DMS153 treated with DMSO at 0.1 percent for 48 hours (cell line): ENCODE data around the gene QKI.
"Not testable (repeated sequence)": the region's sequence is repeated elsewhere in the genome, so short reads cannot be mapped to it uniquely, and the experiment has no call there.

ENCODE experiments used
- DNase-seq: peaks from one replicate; lab custom pipeline; 2025; ENCODE audit not compliant: unreplicated experiment; lab: John Stamatoyannopoulos, UW

The QKI gene

GRCh38 chr6:163476946-163477345 is 62.4 kb downstream of the QKI start:
- DNase-seq: not testable (repeated sequence)

DNA sequence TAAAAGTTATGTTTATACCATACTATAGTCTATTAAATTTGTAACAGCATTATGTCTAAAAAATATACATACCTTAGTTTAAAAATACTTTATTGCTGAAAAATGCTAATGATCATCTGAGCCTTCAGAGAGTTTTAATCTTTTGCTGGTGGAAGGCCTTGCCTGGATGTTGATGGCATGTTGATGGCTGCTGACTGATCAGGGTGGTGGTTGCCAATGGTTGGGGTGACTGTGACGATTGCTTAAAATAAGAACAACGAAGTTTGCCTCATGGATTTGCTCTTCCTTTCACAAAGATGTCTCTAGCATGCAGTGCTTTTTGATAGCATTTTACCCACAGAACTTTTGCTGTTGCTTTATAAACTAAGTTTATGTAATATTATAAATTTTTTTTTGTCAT is 68.6 kb downstream of the QKI start:
- DNase-seq: no peak

- DNase-seq: no peak
Observed at GRCh38 chr6:163485388-163485851, 70.9 kb downstream of the QKI start.

- DNase-seq: no peak
Observed at GRCh38 chr6:163486821-163487220, 72.3 kb downstream of the QKI start.

- no peak for DNase-seq
Observed at GRCh38 chr6:163487606-163488005, 73.1 kb downstream of the QKI start.

DNA sequence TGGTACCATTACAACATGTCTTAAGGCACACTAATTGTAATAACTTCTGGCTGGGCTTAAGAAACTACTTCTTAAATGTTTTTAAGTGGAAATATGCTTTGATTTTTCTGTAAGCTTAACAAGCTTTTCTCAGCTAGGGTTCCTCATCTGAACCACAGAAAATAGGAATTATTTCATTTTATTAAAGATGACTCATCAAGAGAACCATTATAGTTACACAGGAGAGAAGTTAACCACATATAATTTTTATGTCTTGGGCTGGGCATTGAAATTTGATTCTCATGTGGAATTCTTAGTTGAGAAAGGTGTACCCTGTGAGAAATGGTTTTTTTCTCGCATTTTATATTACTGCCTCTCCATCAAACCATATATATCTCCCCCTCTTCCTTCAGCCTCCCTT is 75.1 kb downstream of the QKI start:
- no peak for DNase-seq

- DNase-seq: peak; percentile 7
Observed at GRCh38 chr6:163490826-163491577, 76.5 kb downstream of the QKI start.

- DNase-seq: no peak
Observed at GRCh38 chr6:163491737-163492300, 77.3 kb downstream of the QKI start.

- no peak for DNase-seq
Observed at GRCh38 chr6:163494279-163494727, 79.8 kb downstream of the QKI start.

DNA sequence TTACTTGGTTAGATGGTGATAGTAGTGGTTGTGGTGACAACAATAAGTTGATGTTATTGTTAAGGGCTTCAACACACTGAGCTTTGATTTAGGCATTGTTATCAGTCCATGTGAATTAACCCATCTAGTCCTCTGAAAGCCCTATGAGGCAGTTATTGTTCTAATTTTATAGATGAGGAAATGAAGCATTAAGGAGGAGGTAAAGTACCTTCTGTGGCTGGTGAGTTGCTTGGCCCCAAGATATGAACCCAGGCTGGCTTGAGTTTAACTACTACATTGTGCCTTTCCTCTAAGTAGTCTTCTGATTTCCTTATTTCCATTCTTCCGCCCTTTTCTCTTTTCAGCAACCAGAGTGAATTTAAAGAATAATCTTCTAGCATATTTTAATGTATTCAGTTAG is 81.7 kb downstream of the QKI start:
- DNase-seq: no peak

DNA sequence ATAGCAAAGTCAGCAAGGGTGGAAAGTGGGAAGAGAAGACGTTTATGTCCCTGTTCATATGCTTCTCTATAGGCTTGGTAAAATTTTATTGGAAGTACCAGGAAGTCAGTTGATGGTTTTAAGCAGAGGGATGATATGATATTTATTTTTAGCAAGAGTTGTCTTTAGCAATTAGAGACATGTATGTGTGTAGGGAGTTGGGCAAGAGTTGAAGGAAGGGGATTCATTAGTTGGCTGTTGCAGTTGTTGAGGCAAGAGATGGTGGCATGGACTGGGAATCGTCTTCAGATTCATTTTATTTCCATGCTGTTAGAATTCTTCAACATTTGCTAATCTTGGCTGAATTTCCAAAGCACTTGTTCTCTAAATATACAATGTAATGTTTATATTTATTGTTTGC is 85.6 kb downstream of the QKI start:
- no peak for DNase-seq

DNA sequence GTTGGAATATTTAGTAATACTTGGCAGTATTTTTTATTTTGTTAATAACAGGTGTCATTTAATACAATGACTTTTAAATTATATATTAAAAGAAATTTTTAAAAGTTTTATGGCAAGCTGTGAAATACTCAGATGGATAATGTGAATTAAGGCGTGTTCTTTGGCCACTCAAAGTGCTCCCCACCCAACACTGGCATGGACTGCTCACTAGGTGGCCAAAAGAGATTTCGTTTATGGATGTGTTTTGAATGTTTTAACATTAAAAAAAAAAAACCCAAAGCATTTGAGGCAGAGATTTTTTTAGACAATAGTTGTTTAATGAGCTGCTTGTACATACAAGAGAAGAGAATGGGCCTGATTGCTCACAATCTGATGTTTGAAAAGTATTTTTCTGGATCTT is 86.5 kb downstream of the QKI start:
- DNase-seq: no peak

DNA sequence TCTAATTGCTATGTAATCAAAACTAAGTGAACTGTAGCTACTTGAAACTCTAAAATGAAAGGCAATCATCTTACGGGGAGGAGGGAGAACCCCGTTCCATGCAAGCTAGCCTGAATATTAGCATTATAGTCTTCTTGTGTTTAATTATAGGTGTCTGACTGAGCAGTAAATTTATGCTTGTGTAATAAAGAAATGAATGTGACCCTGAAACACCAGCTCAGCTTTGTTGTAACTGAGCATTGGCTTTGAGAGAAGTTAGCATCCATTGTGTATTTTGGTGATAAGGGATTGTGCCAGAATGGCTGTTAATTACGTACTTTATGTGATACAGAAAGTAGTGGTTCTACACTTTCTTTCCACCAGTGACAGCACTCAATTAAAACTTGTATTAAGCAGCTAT is 86.9 kb downstream of the QKI start:
- DNase-seq: no peak

- no peak for DNase-seq
Observed at GRCh38 chr6:163504984-163505640, 90.6 kb downstream of the QKI start.

GRCh38 chr6:163507965-163508364 is 93.4 kb downstream of the QKI start:
- DNase-seq: no peak

- no peak for DNase-seq
Observed at GRCh38 chr6:163513003-163513402, 98.5 kb downstream of the QKI start.

GRCh38 chr6:163513570-163514166 is 99.2 kb downstream of the QKI start:
- DNase-seq: no peak

DNA sequence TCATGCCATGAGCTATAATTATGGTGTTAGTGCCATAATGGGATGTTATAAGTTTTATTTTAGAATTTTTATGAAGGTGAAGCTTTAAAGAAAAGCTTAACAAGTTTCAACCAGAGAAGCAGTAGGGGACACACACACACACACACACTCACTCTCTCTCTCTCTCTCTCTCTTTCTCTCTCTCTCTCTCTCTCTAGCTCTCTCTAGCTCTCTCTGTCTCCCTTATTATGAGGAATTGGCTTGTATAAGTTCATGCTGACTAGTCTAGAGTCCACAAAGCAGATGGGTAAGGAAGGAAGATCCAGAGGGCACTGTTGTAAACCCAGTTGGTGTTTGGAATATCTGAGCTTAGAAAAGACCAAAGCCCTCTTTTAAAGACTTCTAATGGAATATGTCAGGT is 102.4 kb downstream of the QKI start:
- no peak for DNase-seq

- no peak for DNase-seq
Observed at GRCh38 chr6:163520956-163521355, 106.4 kb downstream of the QKI start.

DNA sequence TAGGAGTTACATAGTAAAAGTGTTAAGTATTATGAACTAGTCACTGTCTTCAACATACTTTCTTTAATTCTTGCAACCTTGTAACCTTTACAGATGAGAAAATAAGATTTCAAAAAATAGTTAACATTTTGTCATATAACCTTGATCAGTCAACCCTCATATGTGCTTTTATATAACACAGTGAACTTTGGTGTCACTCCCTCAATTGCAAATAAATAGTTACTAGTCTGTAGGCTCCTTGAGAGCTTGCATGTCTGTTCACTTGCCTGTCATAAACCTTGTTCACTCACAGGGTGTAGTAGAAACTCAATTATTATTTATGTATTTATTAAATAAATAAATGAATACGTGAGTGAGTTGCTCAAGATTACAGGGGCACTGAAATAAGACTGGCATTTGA is 107.5 kb downstream of the QKI start:
- no peak for DNase-seq

- no peak for DNase-seq
Observed at GRCh38 chr6:163525926-163526325, 111.4 kb downstream of the QKI start.

DNA sequence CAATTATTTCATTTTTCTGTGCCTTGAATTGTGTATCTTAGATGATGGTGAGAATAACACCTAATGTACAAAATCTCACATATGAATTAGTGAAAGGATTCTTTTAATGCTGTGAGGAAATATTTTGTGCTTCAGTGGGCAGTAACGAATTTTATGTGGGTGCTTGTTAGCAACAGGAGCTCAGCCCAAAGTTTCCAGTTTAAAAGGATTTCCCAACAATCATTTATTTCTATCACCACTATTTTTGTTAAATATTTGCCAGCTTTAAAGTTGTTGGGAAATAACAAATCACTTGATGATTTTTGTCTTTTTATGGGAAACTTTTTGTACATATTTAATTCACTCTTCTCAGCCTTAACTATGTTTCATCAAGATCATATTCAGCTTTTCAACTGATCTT is 111.8 kb downstream of the QKI start:
- no peak for DNase-seq
